Ovary (tissue), 9 donors: Measurements from ENCODE around the gene ATP2C1. TPM values are rescaled to one million over a fixed set of nuclear protein-coding genes. Genes with fewer than 3 reads are reported as not detected.

Experiments used
- DNase-seq, 5 donors: peaks; one replicate each; pipeline ENCODE4 v3.0.0-alpha.2; 2019 to 2020
- H3K27ac ChIP-seq, 2 donors: fragments of 200-600 bp; one replicate each; pipeline versions ENCODE4 v1.5.1 to v1.8.0; 2019 to 2022
- H3K27me3 ChIP-seq: fragments of 200-600 bp; one replicate; pipeline ENCODE4 v1.8.0; 2022
- H3K36me3 ChIP-seq: fragments of 200-600 bp; sonication (generic); one replicate; pipeline ENCODE4 v1.5.1; 2019
- H3K4me1 ChIP-seq: one replicate; pipeline ENCODE4 v1.8.1; 2013; ENCODE audit warnings: mild to moderate bottlenecking, moderate library complexity; ENCODE audit not compliant: insufficient read depth
- H3K4me3 ChIP-seq: fragments of 200-600 bp; sonication (generic); one replicate; pipeline ENCODE4 v1.5.1; 2017
- H3K9me3 ChIP-seq, 2 donors: fragments of 200-600 bp in 1 of 2; sonication (generic) in 1 of 2; one replicate each; pipeline versions ENCODE4 v1.5.1 to v1.8.1; 2013 to 2019; ENCODE audit warnings: mild to moderate bottlenecking in 1 of 2, moderate library complexity in 1 of 2
- CTCF ChIP-seq, 3 donors: fragments of 450-650 bp in 2 of 3; fragments of 200-600 bp in 1 of 3; IDR thresholded peaks; one replicate each; pipeline versions ENCODE4 v1.5.1 to v1.8.0; 2016 to 2022; ENCODE audit warnings: antibody characterized with exemption in 3 of 3, mild to moderate bottlenecking in 1 of 3
- EP300 ChIP-seq: sonication (generic); formaldehyde crosslinking; IDR thresholded peaks from one replicate; pipeline ENCODE4 v1.6.1; 2017; ENCODE audit warnings: antibody characterized with exemption
- POLR2A ChIP-seq: fragments of 450-650 bp; IDR thresholded peaks from one replicate; pipeline ENCODE4 v1.6.1; 2017; ENCODE audit warnings: antibody characterized with exemption, mild to moderate bottlenecking, moderate library complexity
- WGBS, 3 donors: extraction: QIAGEN DNeasy Blood & Tissue Kit in 1 of 3; methylation state at CpG; one replicate each; pipeline versions ENCODE4 v1.1.5 to v1.1.7; 2013 to 2017; 5-methylcytosine and 5-hydroxymethylcytosine counted together
- intact Hi-C, 4 donors: fragments of 100-400 bp; cut with DNase I; formaldehyde crosslinking; loops; one replicate each; pipeline versions ENCODE4 v1.11.0 to v1.15.1; 2022 to 2023
- polyA plus RNA-seq, 2 donors: library from polyadenylated mRNA; stranded (reverse); fragments of 200-250 nt in 1 of 2; fragments of 350-450 nt in 1 of 2; fragmentation: Illumina TruSeq in 1 of 2; extraction: RNeasy Lipid Tissue Mini Kit (QIAGEN cat#74804) in 1 of 2; gene quantifications; one replicate each; pipeline ENCODE4 v1.2.3, GENCODE V29; 2013 to 2014
- total RNA-seq, 7 donors: library from RNA; depleted of rRNA in 2 of 7; stranded (reverse); fragments of >200 nt in 2 of 7; fragmentation: NEBNext Ultra II Directional in 3 of 7; extraction: Animal tissue kit (Norgen Biotek cat#: 25700) in 3 of 7; gene quantifications; one replicate each; pipeline versions ENCODE4 v1.1.0 to v1.2.4, GENCODE V29; 2016 to 2023
- donor health status: DM: no; HTN: no; CAD: no; lungs with moderate emphysema.
- donor health status: DM: no; HTN: no; CAD: no.
- donor health status: Bipolar disorder and iron deficiency.
- donor health status: DM: yes; HTN: yes; CAD: no.
- donor health status: DM: no; HTN: no; CAD: no.
- donor health status: DM: yes; HTN: yes; CAD: no.

The ATP2C1 gene
- total and polyA plus RNA-seq, 9 donors: 27.3 to 88.4 (median 53.0) TPM

DNA sequence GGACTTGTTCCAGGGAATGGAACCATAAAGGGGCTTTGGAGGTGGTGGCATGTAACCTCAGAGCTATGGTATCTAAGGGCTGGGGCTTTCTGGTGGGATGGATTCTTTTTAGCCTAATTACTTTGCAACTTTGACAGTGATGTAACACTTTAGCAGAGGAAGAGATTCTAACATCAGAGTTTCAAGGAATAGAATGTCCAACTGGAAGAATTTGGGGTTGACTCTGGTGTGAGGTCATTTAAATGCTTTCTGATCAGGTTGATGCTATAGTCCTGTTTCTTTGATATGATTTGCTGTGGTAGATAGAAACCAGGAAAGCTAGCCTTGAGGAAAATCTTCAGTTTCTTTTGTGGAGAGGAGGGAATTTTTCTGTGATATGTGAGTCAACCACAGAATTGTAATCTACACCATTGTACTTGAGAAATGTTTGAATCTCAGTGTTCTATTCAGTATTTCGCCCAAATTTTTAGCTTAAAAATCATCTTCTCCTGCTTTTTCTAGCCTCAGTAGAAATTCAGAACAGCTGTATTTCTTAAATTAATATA lies 40.0 kb downstream of the ATP2C1 start:
- Histone ChIP-seq H3K4me1 (no peaks in the 10 kb centered on the region), H3K27ac (no peak overlapping the region), H3K4me3 (no peak overlapping the region), H3K9me3 (no peaks in the 10 kb centered on the region), H3K36me3 (no peaks in the 10 kb centered on the region), H3K27me3 (no peaks in the 10 kb centered on the region)
- TF ChIP-seq EP300 (no peak), POLR2A (no peak), CTCF (IDR thresholded peaks at IDR 0.05) (no peak)
- intact Hi-C loops: no loop called here
- WGBS, 3 donors: 78 to 88% (median 82%) methylated on average over 1 of the region's 1 CpG
- DNase-seq: no peak

GRCh38 chr3:130934442-130935089 lies 40.7 kb downstream of the ATP2C1 start:
- Histone ChIP-seq H3K27ac (no peak overlapping the region), H3K4me3 (no peak overlapping the region), H3K27me3 (no peaks in the 10 kb centered on the region), H3K4me1 (no peaks in the 10 kb centered on the region), H3K36me3 (no peaks in the 10 kb centered on the region), H3K9me3 (no peaks in the 10 kb centered on the region)
- DNase-seq: no peak
- TF ChIP-seq POLR2A (no peak), CTCF (IDR thresholded peaks at IDR 0.05) (no peak), EP300 (no peak)
- intact Hi-C loops: no loop called here
- 79 to 90% (median 80%) methylated on average over 4 of the region's 4 CpGs for WGBS, 3 donors

DNA sequence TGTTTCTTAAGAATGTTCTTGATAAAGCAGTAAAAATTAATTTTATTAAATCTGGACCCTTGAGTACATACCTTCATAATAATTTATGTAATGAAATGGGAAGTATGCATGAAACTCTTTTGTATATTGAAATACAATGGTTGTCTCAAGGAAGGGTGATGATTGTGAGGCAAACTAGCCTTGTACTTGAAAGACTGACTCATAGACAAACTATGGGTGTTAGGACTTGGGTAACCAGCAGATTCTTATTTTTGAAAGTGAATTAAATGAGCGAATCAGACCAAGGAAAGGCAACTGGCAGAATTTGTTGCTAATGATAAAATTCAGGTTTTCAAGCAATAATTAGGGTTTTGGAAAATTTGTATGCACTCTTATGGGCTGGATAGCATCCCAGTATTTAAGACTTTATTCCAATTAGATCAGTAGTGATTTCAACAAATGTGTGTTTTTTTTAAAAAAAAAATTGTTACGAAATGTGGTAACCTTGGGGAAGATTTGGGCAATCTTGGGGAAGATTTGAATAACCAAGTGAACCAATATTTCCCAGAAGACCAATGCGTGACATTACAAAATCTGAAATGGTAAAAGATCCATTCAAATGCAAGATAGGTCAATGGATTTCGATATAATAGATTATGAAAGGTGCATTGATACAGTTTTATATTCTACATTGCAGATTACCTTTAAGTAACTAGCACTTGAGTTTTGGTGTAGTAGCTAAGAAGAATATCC lies 42.0 kb downstream of the ATP2C1 start:
- intact Hi-C loops: no loop called here
- 96 to 97% (median 96%) methylated on average over 4 of the region's 4 CpGs for WGBS, 3 donors

DNA sequence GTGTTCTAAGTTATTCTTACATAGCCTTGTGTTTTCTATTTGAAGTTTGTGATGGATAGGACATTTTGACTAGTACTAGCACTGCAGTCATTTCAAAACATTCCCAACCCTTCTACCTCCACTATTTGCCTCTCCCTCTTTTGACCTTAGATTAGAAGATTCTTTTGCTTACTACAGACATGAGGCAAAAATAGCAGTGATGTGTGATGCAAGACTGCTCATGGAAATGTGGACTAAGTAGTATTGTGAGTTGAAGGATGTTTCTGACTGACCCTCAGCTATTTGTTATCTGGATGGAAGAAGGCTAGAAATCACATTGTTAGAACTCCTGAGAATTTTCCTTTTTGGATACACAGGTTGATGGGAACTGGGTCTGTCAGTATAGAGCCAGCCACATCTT lies 45.9 kb downstream of the ATP2C1 start:
- no peaks in the 10 kb centered on the region for H3K36me3 ChIP-seq
- intact Hi-C loops: no loop called here
- no peaks in the 10 kb centered on the region for H3K9me3 ChIP-seq
- no peak overlapping the region for H3K4me3 ChIP-seq
- TF ChIP-seq EP300 (no peak), CTCF (IDR thresholded peaks at IDR 0.05) (no peak), POLR2A (no peak)
- no peaks in the 10 kb centered on the region for H3K27me3 ChIP-seq
- no peaks in the 10 kb centered on the region for H3K4me1 ChIP-seq
- H3K27ac ChIP-seq: no peak overlapping the region
- no peak for DNase-seq

More for the DNA sequence above, 42.0 kb downstream of the ATP2C1 start:
- no peak overlapping the region for H3K4me3 ChIP-seq
- no peaks in the 10 kb centered on the region for H3K36me3 ChIP-seq
- H3K27ac ChIP-seq: no peak overlapping the region
- H3K27me3 ChIP-seq: no peaks in the 10 kb centered on the region
- TF ChIP-seq POLR2A (no peak), CTCF (IDR thresholded peaks at IDR 0.05) (no peak), EP300 (no peak)
- no peaks in the 10 kb centered on the region for H3K4me1 ChIP-seq
- no peak for DNase-seq
- no peaks in the 10 kb centered on the region for H3K9me3 ChIP-seq
